HG02870 (cell line): ENCODE results near the gene PADI2.

ENCODE experiments used
- ATAC-seq: cut with Tn5 transposase; IDR thresholded peaks from one replicate; pipeline ENCODE4 v1.9.1; 2021; ENCODE audit warnings: mild to moderate bottlenecking, moderate library complexity; ENCODE audit not compliant: unreplicated experiment

PADI2 gene

GRCh38 chr1:17116643-17117042 lies 2.6 kb downstream of the PADI2 start:
- no peak for ATAC-seq

DNA sequence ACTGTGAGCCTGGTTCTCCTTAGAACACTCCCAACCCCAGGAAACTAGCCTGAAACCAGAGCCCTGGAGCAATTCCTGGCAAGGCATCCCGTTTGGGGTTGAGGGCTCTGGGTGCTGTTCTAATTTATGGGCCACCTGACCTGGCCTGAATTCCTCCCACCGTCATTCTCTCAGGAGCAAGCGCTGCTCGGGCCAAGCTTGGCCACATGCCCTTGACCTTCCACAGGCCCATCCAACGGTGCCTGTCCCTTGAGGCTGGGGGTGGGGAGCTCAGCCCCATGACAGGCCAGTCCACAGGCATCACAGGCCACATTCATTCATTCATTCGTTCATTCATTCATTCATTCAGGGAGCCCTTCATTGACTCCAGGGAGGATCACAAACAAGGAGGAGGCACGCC lies 5.3 kb downstream of the PADI2 start:
- ATAC-seq = no peak

DNA sequence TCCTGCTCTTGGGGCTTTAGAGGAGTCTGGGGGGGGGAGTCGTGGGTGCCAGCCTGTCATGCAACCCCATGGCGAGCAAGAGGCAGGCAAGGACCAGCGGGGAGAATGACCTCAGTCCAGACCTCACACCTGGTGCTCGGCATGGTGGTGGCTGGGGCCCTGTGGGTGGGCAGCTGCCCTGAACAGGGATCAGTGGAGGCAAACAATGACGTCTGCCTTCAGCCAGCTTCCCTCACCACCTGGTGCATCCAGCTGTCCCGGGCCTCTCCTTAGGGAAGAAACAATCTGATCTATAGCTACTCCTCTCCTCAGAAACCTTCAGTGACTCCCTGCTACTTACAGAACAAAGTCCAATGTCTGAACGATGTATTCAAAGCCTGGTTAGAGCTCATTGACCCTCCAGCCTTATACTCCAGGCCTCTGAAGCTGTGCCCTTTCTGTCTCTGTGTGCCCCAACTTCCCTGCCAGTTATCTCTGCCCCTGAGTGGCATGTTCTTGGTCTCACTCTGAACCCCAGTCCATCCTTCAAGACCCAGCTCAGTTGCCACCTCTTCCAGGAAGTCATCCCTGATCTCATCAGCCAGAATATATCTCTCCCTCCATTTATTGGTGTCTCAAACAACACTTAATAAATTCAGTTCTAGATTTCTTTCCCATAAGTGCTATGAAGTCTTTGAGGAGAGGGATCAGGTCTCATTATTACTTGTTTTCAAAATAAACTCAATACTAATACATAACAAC lies 6.6 kb downstream of the PADI2 start:
- no peak for ATAC-seq

DNA sequence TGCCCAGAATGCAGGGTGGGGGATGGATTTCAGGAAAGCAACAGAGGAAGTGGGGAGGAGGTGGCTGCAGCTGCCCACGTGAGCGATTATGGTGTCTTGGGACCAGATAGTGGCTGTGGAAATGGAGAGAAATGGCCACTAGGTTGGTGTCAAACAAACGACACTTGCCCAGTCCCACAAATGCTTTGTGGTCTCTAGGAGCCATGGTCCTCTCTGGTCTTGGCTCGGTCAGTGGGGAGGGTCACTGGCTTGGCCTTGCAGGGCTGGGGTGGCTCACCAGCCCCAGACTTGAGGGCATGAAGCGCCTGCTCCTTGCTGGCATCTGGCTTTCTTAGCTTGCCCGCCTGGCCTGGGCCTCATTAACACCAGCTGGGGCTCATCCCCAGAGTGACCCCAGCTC lies 7.2 kb downstream of the PADI2 start:
- ATAC-seq = no peak

GRCh38 chr1:17110555-17110926 lies 8.7 kb downstream of the PADI2 start:
- no peak for ATAC-seq

- no peak for ATAC-seq
These were observed 9.2 kb downstream of the PADI2 start for GRCh38 chr1:17109892-17110554.

DNA sequence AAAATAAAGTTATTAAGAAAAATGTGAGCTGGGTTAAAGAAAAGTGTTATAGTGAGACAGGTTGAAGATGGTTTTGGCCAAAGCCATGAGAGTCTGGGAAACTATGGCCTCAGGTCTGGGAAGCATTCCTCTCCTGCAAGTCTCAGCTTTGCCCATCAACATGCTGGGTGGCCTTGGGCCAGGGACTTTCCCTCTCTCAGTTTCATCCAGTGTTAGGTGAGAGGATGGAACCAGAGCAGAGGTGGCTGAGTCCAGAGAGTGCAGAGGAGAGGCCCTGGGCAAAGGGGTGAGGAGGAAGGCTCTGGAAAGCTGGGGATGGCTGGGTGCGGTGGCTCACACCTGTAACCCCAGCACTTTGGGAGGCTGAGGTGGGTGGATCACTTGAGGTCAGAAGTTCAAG lies 10.5 kb downstream of the PADI2 start:
- ATAC-seq = no peak

- ATAC-seq = no peak
These were observed 10.9 kb downstream of the PADI2 start for GRCh38 chr1:17108360-17108759.

- no peak for ATAC-seq
These were observed 14.5 kb downstream of the PADI2 start for GRCh38 chr1:17104782-17105181.

DNA sequence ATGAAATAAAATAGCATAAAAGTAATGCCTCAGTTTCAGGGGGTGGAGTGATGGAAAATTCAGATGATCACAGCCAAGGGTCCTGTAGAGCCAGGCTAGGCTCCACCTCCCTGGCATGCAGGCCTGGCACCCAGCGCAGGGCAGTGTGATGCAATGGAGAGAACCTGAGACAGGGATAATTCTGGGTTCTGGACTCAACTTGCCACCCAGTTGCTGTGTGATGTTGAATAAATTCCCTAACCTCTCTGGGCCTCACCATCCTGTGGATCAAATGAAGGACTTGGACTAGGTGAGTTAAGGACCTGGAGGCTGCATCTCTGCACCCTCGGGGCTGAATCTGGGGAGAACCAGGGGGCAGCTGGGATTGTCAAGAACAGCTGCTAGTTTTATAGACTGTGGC lies 17.0 kb downstream of the PADI2 start:
- ATAC-seq = no peak

DNA sequence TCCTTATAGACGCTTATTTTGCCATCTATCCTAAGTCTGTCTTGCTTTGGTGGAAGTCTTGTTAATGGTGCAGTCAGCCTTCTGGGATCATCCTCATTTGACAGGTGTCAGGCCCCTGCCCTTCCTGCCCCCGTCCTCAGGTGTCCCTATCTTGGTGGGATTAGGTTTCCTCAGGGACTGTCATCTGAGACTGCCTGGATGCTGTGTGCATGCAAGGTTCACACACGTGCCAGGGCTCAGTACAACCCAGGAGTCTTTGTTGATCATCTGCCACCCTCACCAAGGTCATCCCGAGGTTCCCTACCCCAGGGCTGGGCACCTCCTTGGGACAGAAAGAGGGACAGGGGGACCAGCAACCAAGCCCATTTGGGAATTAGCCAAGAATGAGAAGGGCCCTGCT lies 18.0 kb downstream of the PADI2 start:
- no peak for ATAC-seq

DNA sequence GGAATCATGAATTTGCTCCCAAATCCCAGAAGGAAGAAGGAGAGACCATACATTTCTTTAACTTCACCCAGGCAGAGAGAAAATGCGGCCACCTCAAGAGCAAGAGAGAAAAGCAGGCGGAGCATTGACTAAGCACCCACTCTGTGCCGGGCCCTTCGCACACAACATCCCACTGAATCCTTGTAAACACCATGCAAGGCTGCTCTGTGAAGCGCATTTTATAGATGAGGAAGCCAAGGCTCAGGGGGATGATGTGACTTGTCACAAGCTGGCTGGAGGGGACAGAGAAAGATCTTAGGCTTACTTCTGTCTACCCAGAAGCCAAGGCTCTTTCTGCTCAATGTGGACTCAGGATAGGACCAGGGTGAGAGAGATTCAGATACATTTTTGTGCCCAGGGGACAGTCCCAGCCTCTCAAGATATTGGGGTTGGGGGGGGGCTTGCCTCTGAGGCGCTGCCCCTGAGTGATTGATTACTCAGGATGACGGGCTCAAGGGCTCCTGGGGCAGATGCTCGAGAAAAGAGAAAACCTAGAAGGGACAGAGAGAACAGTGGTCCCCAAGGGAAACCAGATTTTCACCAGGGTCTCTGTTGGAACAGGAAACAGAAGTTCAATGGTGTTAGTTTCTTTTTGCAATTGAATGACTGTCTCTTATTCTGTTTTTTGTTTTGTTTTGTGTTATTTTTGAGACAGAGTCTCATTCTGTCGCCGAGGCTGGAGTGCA lies 19.5 kb downstream of the PADI2 start:
- ATAC-seq = no peak

DNA sequence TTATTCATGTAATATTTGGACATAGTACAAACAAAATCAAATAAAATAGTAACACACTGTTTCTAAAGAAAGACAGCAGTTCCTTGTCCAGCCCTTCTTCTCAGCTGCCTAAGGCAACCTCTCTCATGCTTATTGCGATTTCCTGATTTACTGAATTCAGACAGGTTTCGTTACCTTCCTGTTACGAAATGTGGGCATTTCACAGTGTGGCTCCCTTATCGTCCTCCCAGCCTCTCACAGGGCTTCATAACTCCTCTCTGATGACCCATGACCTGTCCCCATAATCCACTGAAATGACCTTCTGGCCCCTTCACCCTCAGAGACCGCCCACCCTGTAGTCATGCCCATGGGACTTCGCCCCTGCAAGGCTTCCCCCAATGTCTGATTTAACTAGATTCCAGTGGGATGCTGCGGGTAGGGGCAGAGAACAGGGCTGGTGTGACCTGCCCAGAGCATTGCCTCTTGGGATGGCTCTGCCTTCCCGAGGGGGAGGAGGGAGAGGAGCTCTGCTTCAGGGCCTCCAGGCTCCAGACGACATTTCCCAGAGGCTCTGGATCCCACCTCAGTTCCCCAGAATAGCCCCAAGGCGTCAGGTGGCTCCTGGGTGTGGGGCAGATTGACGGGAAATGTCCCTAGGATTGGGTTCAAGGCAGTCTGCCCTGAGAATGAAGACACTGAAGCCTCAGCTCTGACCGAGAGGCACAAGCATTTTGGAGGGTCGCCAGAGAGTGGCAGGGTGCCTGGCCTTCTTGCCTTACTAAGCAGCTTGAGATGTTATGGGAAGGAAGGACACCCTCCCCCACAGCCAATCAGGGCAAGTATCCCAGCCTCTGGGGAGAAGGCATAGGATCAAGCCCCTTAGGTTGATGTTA lies 20.6 kb downstream of the PADI2 start:
- no peak for ATAC-seq

DNA sequence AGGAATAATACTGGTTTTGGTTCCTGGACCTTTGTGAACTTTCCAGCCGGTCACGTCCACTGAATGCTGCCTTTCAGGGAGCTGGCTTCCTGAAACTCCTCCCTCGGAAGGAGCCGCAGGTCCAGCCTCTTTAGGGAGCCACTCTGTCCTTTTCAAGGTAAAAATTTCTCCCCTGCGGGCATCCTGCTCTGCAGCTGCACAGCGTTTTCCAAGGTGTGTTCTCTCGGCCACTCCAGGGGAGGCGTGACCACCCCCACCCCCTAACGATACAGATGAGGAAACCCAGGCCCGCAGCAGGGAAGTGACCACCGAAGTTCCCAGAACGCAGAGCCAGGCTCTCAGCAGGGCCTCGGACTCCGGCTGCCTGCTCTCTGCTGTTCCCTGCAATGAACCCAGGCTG lies 21.5 kb downstream of the PADI2 start:
- ATAC-seq = no peak

DNA sequence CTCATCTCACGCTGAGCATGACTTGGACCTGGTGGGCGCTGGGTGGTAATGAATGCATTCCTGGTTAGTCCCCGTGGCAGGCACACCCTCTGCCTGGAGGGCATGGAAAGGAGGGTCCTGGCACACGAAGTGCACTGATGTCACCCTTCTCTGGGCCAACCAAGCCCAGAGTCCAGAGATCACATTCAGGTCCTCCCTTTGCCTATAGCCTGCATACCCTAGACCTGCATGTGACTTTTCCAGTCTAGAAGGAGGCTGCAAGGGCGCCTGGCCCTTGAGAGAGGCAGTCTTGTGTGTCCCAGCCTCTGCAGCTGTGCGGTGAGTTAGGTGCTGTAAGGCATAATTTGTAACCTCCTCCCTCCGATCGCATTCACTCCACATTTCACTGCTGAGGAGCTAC lies 22.1 kb downstream of the PADI2 start:
- no peak for ATAC-seq

- ATAC-seq = no peak
These were observed 22.7 kb downstream of the PADI2 start for GRCh38 chr1:17096584-17096983.

DNA sequence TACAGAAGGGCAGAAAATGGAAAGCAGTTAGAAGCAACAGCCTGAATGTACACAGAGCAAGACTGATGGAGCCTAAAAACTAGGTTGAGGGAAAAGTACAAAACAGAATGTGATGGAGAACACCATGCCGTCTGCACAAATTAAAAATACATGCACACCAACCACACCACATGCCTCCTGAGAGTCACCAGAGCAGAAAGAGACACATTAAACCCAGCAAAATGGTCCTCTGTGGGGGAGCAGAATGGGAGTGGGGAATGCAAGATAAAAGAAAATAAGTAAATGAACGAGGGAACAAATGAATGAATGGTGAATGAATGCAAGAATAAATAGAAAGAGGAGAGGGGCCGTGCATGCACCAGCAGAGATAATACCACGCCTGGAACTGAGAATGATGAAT lies 24.1 kb downstream of the PADI2 start:
- ATAC-seq = no peak

DNA sequence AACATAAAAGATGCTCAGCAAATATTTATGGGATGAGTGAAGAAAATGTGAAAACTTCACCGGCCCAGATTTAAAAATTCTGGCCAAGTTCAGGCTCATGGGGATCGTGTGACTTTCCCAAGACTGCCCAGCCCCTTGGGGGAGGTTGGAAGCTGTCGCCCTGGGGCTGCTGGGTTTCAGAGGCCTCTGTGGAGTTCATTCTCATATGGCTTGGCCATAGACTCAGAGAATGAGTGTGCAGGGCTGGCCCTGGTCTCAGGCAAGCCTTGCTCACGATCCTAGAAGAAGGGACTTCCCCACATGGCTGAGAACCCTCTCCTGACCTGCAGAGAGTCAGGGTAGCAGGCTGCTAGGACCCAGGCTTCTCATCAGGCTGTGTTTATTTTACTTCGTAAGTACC lies 24.6 kb downstream of the PADI2 start:
- ATAC-seq = peak; percentile 79

DNA sequence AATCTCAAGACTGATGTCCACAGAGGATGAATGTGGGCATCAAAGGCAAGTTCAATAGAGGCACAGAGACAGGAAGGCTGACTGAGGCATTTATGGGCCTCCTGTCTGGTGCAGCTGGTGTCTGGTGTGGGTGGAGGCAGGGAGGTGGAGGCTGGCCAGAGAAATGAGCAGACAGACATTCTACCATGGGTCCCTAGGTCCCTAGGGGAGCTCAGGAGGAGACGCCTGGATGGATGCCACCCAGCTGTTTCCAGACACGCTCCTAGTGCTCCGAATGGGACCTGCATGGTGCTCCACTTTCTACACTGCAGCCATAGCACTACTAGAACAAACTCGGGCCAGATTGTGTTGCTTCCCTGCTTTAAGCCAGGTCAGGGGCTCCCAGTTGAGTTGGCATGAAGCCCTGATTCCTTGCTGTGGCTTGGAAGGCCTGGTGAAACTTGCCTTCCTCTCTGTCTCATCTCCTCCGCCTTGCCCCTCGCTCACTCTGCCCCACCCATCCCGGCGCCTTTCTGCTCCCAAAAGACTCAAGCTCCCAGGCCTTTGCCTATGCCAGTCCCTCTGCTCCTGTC lies 25.3 kb downstream of the PADI2 start:
- no peak for ATAC-seq

DNA sequence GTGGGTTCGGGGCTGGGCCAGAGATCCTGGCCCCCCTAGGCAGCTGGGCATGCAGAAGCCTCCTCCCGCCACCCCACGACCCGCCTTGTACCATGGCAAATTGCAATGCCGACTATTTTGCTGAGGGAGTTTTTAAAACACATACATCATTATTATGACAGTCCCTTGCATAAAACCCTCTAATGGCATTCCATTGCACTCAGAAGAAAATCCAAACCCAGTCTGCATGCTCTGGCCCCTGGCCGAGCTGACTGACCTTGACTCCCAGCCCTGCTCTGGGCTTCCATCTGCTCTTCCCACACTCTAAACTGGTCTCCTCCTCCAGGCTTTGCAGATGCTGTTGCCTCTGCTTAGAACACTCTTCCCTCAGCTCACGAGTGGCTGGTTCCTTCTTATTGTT lies 28.0 kb downstream of the PADI2 start:
- ATAC-seq = no peak

DNA sequence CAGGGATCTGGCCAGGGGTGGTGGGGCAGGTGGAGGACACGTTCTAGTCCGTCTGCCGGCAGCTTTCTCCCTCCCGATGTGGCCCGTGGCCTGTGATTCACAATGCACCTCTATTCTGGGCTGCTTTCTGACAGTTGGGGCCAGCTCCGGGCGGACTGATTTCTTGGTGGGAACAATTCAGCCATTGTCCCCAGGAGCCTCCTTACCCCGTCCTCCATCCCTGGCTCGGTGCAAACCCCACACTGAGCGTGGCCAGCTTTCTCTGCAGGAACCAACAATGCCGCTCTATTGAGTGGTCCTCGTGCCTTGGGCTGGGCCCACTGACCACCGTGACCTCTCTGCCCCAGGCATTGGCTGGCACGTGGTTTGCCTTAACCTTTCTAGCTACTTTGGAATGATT lies 29.7 kb downstream of the PADI2 start:
- ATAC-seq = no peak
